Fibroblast of lung (primary cell): ENCODE measurements around the gene OR51E2. TPM values are rescaled to one million over a fixed set of nuclear protein-coding genes. Genes with fewer than 3 reads are reported as not detected.

Experiments
- DNase-seq, 2 donors: peaks; one replicate each; pipeline versions ENCODE4 v3.0.0 to v3.0.0-alpha.2; 2010; ENCODE audit warnings: low read depth in 2 of 2
- H2AFZ ChIP-seq: 2 replicates; pipeline ENCODE4 v1.5.1; 2012; ENCODE audit warnings: low read length, control low read depth, inconsistent platforms
- H3K27ac ChIP-seq: 2 replicates; pipeline ENCODE4 v1.5.1; 2011; ENCODE audit warnings: low read length, control low read depth; ENCODE audit not compliant: insufficient read depth
- H3K27me3 ChIP-seq: 2 replicates; pipeline ENCODE4 v1.5.1; 2011; ENCODE audit warnings: mild to moderate bottlenecking, low read length; ENCODE audit not compliant: control insufficient read depth, insufficient read depth
- H3K36me3 ChIP-seq: 2 replicates; pipeline ENCODE4 v1.5.1; 2011; ENCODE audit warnings: low read length; ENCODE audit not compliant: control insufficient read depth, insufficient read depth
- H3K4me1 ChIP-seq: 2 replicates; pipeline ENCODE4 v1.5.1; 2011; ENCODE audit warnings: low read length; ENCODE audit not compliant: control insufficient read depth, insufficient read depth; ENCODE audit errors: extremely low read depth
- H3K4me2 ChIP-seq: 2 replicates; pipeline ENCODE4 v1.5.1; 2011; ENCODE audit warnings: low read length, control low read depth; ENCODE audit not compliant: insufficient read depth; ENCODE audit errors: extremely low read depth
- H3K4me3 ChIP-seq, 4 experiments: fragments of 200-600 bp in 1 of 4; sonication (generic) in 1 of 4; replicated peaks in 1 of 4; 2 replicates each; pipeline ENCODE4 v1.5.1; 2011 to 2016; ENCODE audit warnings: low read length in 4 of 4, low read depth in 3 of 4, mild to moderate bottlenecking in 3 of 4, control low read depth in 2 of 4, inconsistent platforms in 1 of 4, mixed read lengths in 1 of 4; ENCODE audit not compliant: insufficient read depth in 1 of 4; ENCODE audit errors: control extremely low read depth in 1 of 4
- H3K79me2 ChIP-seq: 2 replicates; pipeline ENCODE4 v1.5.1; 2012; ENCODE audit warnings: mild to moderate bottlenecking, low read length, inconsistent platforms; ENCODE audit not compliant: control insufficient read depth, insufficient read depth
- H3K9ac ChIP-seq: 2 replicates; pipeline ENCODE4 v1.5.1; 2011; ENCODE audit warnings: mild to moderate bottlenecking, low read length, control low read depth; ENCODE audit not compliant: insufficient read depth
- H3K9me3 ChIP-seq: 2 replicates; pipeline ENCODE4 v1.5.1; 2012; ENCODE audit warnings: low read depth, low read length; ENCODE audit not compliant: control insufficient read depth, insufficient read depth
- H4K20me1 ChIP-seq: 2 replicates; pipeline ENCODE4 v1.5.1; 2011; ENCODE audit warnings: low read length; ENCODE audit not compliant: control insufficient read depth, insufficient read depth; ENCODE audit errors: extremely low read depth
- CTCF ChIP-seq, 2 donors: IDR thresholded peaks in 1 of 2; conservative IDR thresholded peaks in 1 of 2; 1 replicate in 1 of 2; 2 replicates in 1 of 2; pipeline ENCODE4 v1.5.1; 2011 to 2012; ENCODE audit warnings: low read length in 2 of 2, control low read depth in 1 of 2, inconsistent platforms in 1 of 2, low read depth in 1 of 2, mild to moderate bottlenecking in 1 of 2
- EZH2 ChIP-seq: IDR thresholded peaks from 2 replicates; pipeline ENCODE4 v1.5.1; 2012; ENCODE audit warnings: low read length, control low read depth, mild to moderate bottlenecking; ENCODE audit errors: missing control alignments
- polyA plus RNA-seq, 2 donors: library from polyadenylated mRNA; depleted of rRNA in 1 of 2; stranded (reverse) in 1 of 2; unstranded in 1 of 2; fragments of >200 nt; gene quantifications; 2 replicates each; pipeline ENCODE4 v1.2.1, GENCODE V29; 2011 to 2012; ENCODE audit warnings: missing spikeins in 1 of 2
- total RNA-seq: library from RNA; depleted of rRNA; stranded (reverse); fragments of >200 nt; gene quantifications from 2 replicates; pipeline ENCODE4 v1.2.1, GENCODE V29; 2014

The OR51E2 gene
- total and polyA plus RNA-seq, 2 donors (not counting 1 experiment from before 2014, with no cell fraction given), result 0.02 TPM; not detected in 1

GRCh38 chr11:4695442-4695841 is 2.2 kb downstream of the OR51E2 start:
- Histone ChIP-seq H3K9me3 (no peaks in the 10 kb centered on the region), H3K4me3 (no peak overlapping the region), H4K20me1 (no peaks in the 10 kb centered on the region), H3K27ac (no peak overlapping the region), H3K4me2 (no peak overlapping the region), H3K36me3 (no peaks in the 10 kb centered on the region), H3K9ac (no peak overlapping the region), H3K79me2 (no peaks in the 10 kb centered on the region), H3K4me1 (no peaks in the 10 kb centered on the region), H3K27me3 (no peaks in the 10 kb centered on the region), H2AFZ (no peak overlapping the region)
- peak in 1 of 2 donors; percentile 4 for DNase-seq
- TF ChIP-seq EZH2 (no peak), CTCF (conservative IDR thresholded peaks at IDR 0.05 in 1 of 2, IDR thresholded peaks at IDR 0.05 in 1 of 2; ENCODE audit: low read depth in 1 of 2, low read length in 2 of 2) (no peak)

- Histone ChIP-seq H3K79me2 (no peaks in the 10 kb centered on the region), H3K4me3 (no peak overlapping the region), H3K4me1 (no peaks in the 10 kb centered on the region), H3K27ac (no peak overlapping the region), H3K9ac (no peak overlapping the region), H4K20me1 (no peaks in the 10 kb centered on the region), H3K9me3 (no peaks in the 10 kb centered on the region), H3K36me3 (no peaks in the 10 kb centered on the region), H2AFZ (no peak overlapping the region), H3K4me2 (no peak overlapping the region), H3K27me3 (no peaks in the 10 kb centered on the region)
- DNase-seq, result no peak
- TF ChIP-seq EZH2 (no peak), CTCF (conservative IDR thresholded peaks at IDR 0.05 in 1 of 2, IDR thresholded peaks at IDR 0.05 in 1 of 2; ENCODE audit: low read depth in 1 of 2, low read length in 2 of 2) (no peak)
Measured at GRCh38 chr11:4684631-4685285, 12.9 kb downstream of the OR51E2 start.

- H3K9me3 ChIP-seq, result no peaks in the 10 kb centered on the region
- H3K4me2 ChIP-seq, result no peak overlapping the region
- no peak overlapping the region for H3K27ac ChIP-seq
- peak in 1 of 2 donors; percentile 44 for DNase-seq
- no peaks in the 10 kb centered on the region for H4K20me1 ChIP-seq
- no peak overlapping the region for H3K9ac ChIP-seq
- H3K4me1 ChIP-seq, result no peaks in the 10 kb centered on the region
- H3K4me3 ChIP-seq, result no peak overlapping the region
- no peak overlapping the region for H2AFZ ChIP-seq
- H3K27me3 ChIP-seq, result no peaks in the 10 kb centered on the region
- no peaks in the 10 kb centered on the region for H3K36me3 ChIP-seq
- TF ChIP-seq CTCF (conservative IDR thresholded peaks at IDR 0.05 in 1 of 2, IDR thresholded peaks at IDR 0.05 in 1 of 2; ENCODE audit: low read depth in 1 of 2, low read length in 2 of 2) (no peak), EZH2 (no peak)
- no peaks in the 10 kb centered on the region for H3K79me2 ChIP-seq
Measured at GRCh38 chr11:4682623-4683419, 14.8 kb downstream of the OR51E2 start.
